Fibroblast of peridontal ligament (primary cell): Measurements from ENCODE around the gene ESYT2.
"Not testable (repeated sequence)": the region's sequence is repeated elsewhere in the genome, so short reads cannot be mapped to it uniquely, and the experiment has no call there.

ENCODE experiments used
- DNase-seq: peaks from one replicate; pipeline ENCODE4 v3.0.0-alpha.2; 2010; ENCODE audit errors: extremely low read depth

Gene ESYT2

GRCh38 chr7:158829342-158830210 lies at the start of gene ESYT2:
Gene ESYT2 (minus strand): TSS chr7:158829509. CDS start chr7:158829418, 91 bp downstream.
- DNase-seq: peak; percentile 94

DNA sequence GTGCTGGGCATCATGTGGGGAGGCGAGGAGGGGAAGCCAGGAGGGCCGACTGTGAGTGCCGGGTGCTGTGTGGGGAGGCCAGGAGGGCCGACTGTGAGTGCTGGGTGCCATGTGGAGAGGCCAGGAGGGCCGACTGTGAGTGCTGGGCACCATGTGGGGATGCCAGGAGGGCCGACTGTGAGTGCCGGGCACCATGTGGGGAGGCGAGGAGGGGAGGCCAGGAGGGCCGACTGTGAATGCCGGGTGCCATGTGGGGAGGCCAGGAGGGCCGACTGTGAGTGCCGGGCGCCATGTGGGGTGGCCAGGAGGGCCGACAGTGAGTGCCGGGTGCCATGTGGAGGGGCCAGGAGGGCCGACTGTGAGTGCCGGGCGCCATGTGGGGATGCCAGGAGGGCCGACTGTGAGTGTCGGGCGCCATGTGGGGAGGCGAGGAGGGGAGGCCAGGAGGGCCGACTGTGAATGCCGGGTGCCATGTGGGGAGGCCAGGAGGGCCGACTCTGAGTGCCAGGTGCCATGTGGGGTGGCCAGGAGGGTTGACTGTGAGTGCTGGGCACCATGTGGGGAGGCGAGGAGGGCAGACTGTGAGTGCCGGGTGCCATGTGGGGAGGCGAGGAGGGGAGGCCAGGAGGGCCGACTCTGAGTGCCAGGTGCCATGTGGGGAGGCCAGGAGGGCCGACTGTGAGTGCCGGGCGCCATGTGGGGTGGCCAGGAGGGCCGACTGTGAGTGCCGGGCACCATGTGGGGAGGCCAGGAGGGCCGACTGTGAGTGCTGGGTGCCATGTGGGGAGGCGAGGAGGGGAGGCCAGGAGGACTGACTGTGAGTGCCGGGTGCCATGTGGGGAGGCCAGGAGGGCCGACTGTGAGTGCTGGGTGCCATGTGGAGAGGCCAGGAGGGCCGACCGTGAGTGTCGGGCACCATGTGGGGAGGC lies 49.1 kb upstream of the ESYT2 start:
- DNase-seq: not testable (repeated sequence)

DNA sequence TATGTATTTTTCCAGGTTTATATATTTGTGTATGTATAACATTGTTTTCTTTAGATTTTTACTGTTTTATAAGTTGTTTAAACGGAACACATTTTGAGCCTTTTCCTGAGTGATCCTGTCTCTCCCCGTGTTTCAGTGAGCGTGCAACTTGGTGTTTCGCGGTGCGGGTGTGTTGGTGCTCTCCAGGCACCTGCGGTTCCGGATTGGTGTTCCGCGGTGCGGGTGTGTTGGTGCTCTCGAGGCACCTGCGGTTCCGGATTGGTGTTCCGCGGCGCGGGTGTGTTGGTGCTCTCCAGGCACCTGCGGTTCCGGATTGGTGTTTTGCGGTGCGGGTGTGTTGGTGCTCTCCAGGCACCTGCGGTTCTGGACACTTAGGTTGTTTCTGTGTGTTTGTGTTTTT lies 47.7 kb upstream of the ESYT2 start:
- no peak for DNase-seq

- no peak for DNase-seq
Measured at GRCh38 chr7:158869876-158870275, 40.6 kb upstream of the ESYT2 start.

- no peak for DNase-seq
Measured at GRCh38 chr7:158868764-158869410, 39.6 kb upstream of the ESYT2 start.

- no peak for DNase-seq
Measured at GRCh38 chr7:158867214-158867984, 38.1 kb upstream of the ESYT2 start.

DNA sequence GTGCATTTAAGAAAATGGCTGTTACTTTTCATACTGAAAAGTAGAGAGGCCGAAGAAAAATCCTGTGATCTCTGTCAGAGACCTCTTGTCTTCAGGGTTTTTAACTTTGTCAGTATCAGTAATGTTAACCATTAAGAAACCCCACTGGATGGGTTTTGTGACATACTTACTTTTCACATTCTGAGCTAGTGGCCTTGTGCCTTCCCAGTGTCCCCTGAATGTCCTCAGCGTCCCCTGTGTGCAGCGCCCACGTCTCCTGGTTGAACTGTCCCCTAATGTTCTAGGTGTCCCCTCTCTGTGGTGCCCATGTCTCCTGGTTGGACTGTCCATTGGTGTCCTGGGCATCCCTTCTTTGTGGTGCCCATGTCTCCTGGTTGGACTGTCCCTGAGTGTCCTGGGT lies 36.7 kb upstream of the ESYT2 start:
- no peak for DNase-seq

DNA sequence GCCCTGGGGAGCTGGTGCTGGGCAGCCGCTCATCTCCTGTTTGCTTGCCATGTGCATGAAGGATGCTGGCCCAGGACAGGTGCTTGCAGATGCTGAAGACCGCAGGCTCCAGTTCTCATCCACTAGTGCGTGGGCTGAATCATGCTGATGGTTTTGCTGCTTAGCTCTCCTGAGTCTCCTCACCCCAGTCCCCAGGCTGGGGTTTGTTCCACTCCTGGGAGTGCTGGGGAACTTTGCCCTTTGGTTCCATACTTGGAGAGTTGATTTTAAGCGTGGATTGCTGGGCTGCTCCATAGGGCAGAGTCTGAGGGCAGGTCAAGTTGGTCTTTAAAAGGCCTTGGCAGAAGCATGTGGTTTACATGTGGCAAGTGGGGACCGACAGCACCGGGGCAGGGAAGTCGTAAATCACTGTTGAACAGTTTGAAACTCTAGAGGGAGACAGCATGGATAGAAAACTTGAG lies 36.2 kb upstream of the ESYT2 start:
- DNase-seq: no peak

- DNase-seq: no peak
Measured at GRCh38 chr7:158864833-158865232, 35.5 kb upstream of the ESYT2 start.

DNA sequence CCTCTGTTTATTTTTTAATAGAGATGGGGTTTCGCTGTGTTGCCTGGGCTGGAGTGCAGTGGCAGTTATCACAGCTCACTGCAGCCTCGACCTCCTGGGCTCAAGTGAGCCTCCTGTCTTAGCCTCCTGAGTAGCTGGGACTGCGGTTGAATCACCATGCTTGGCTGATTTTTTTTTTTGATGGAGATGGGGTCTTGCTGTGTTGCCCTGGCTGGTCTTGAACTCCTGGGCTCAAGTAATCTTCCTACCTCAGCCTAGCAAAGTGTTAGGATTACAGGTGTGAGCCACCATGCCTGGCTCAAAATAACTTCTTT lies 35.2 kb upstream of the ESYT2 start:
- DNase-seq: no peak

GRCh38 chr7:158863611-158864506 lies 34.5 kb upstream of the ESYT2 start:
- peak; percentile 67 for DNase-seq

GRCh38 chr7:158862985-158863610 lies 33.8 kb upstream of the ESYT2 start:
- DNase-seq: peak; percentile 36

- DNase-seq: no peak
Measured at GRCh38 chr7:158861936-158862704, 32.8 kb upstream of the ESYT2 start.

GRCh38 chr7:158861004-158861787 lies 31.9 kb upstream of the ESYT2 start:
- DNase-seq: no peak

DNA sequence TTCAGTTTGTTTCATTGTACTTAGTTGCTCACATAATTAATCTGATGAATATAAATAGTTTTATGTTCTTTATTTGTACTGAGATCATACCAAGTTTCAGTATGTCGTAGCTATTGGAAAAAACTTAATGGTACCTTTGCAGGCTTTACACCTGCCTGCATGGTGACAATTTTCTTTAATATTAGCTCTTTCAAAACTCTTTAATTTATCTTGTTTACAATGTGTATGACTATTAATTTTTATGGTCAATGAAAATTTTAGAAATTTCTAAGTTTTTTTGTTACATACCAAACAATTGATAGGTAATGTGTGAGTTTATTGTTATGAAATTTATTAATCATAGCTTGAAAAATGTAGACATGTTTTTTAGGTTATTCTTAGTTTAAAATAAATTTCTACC lies 31.1 kb upstream of the ESYT2 start:
- DNase-seq: no peak

DNA sequence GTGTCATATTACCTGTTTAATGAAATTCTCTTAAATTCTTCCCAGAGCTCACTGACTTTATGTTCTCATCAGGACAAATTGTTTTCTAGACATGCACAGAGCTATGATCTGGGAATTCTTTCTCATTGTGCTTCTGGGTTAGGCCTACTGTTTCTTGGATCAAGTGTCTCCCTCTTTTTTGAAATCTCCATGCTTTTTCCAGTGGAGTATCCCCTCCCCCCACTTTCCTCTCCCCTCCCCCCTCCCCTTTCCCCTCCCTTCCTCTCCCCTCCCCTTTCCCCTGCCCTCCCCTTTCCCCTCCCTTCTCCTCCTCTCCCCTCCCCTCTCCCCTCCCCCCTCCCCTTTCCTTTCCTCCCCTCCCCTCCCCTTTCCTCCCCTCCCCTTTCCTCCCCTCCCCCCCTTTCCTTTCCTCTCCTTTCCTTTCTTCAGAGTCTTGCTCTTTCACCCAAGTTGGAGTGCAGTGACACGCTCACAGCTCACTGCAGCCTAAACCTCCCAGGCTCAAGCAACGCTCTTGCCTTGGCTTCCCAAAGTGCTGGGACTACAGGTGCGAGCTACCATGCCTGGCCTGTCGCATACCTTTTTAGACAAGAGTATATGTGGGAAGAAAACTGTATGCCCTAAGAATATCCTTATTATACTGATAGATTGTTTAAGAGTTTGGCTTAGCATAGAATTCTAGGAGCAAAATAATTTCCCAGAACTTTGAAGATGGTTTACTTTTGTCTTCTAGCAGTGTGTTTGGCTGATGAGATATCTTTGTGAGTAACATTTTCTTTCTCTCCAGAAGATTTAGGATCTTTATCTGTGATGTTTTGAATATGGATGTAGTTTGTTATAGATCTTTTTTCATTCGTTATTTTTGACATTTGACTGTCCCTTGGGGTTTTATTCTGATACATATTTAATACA lies 29.5 kb upstream of the ESYT2 start:
- no peak for DNase-seq
